GM18505 (cell line): ENCODE measurements around the gene COL5A2.

Source experiments
- ATAC-seq: cut with Tn5 transposase; IDR thresholded peaks from one replicate; pipeline ENCODE4 v1.9.1; 2021; ENCODE audit not compliant: unreplicated experiment
- POLR2A ChIP-seq: IDR thresholded peaks from 4 replicates; pipeline ENCODE4 v1.6.1; 2011; ENCODE audit warnings: borderline replicate concordance; ENCODE audit not compliant: insufficient read depth, insufficient read length; ENCODE audit errors: extremely low read depth

COL5A2 gene

GRCh38 chr2:189192766-189193165, 13.2 kb upstream of the COL5A2 start:
- no peak for TF ChIP-seq POLR2A
- ATAC-seq, result no peak

- ATAC-seq, result no peak
- TF ChIP-seq POLR2A, result no peak
Measured at GRCh38 chr2:189191766-189192165, 12.2 kb upstream of the COL5A2 start.

- no peak for TF ChIP-seq POLR2A
- ATAC-seq, result no peak
Measured at GRCh38 chr2:189190685-189191084, 11.1 kb upstream of the COL5A2 start.

- ATAC-seq, result no peak
- no peak for TF ChIP-seq POLR2A
Measured at GRCh38 chr2:189188115-189188805, 8.7 kb upstream of the COL5A2 start.

GRCh38 chr2:189183170-189183569, 3.6 kb upstream of the COL5A2 start:
- no peak for TF ChIP-seq POLR2A
- no peak for ATAC-seq

GRCh38 chr2:189181706-189182105, 2.1 kb upstream of the COL5A2 start:
- no peak for ATAC-seq
- TF ChIP-seq POLR2A, result no peak

- no peak for ATAC-seq
- no peak for TF ChIP-seq POLR2A
Measured at GRCh38 chr2:189178726-189179569, 613 bp downstream of the COL5A2 start.

GRCh38 chr2:189178054-189178453, 1.5 kb downstream of the COL5A2 start:
- TF ChIP-seq POLR2A, result no peak
- ATAC-seq, result no peak

GRCh38 chr2:189177251-189177840, 2.2 kb downstream of the COL5A2 start:
- TF ChIP-seq POLR2A, result no peak
- no peak for ATAC-seq

GRCh38 chr2:189176516-189176915, 3.0 kb downstream of the COL5A2 start:
- ATAC-seq, result no peak
- TF ChIP-seq POLR2A, result no peak

- ATAC-seq, result no peak
Measured at GRCh38 chr2:189175869-189176433, 3.6 kb downstream of the COL5A2 start.

GRCh38 chr2:189171956-189172609, 7.5 kb downstream of the COL5A2 start:
- no peak for ATAC-seq
- TF ChIP-seq POLR2A, result no peak

More at GRCh38 chr2:189175869-189176433, 3.6 kb downstream of the COL5A2 start:
- no peak for TF ChIP-seq POLR2A

GRCh38 chr2:189168856-189169499, 10.6 kb downstream of the COL5A2 start:
- ATAC-seq, result no peak
- no peak for TF ChIP-seq POLR2A

GRCh38 chr2:189165656-189166380, 13.7 kb downstream of the COL5A2 start:
- TF ChIP-seq POLR2A, result no peak
- ATAC-seq, result no peak
